Ascending aorta (tissue), 2 donors: ENCODE measurements around the gene LAT. TPM values are rescaled to one million over a fixed set of nuclear protein-coding genes. Genes with fewer than 3 reads are reported as not detected.
"Not testable (repeated sequence)": the region's sequence is repeated elsewhere in the genome, so short reads cannot be mapped to it uniquely, and the experiment has no call there.

Experiments
- DNase-seq, 2 donors: peaks; one replicate each; pipeline ENCODE4 v3.0.0-alpha.2; 2019; ENCODE audit warnings: low spot score in 2 of 2
- H3K27ac ChIP-seq, 2 donors: fragments of 200-600 bp; sonication (generic); one replicate each; pipeline ENCODE4 v1.5.1; 2016 to 2017; ENCODE audit warnings: mild to moderate bottlenecking in 1 of 2
- H3K27me3 ChIP-seq: fragments of 200-600 bp; sonication (generic); one replicate; pipeline ENCODE4 v1.5.1; 2017
- H3K36me3 ChIP-seq, 2 donors: fragments of 200-600 bp; sonication (generic); one replicate each; pipeline ENCODE4 v1.5.1; 2016
- H3K4me1 ChIP-seq, 2 donors: fragments of 200-600 bp; sonication (generic); one replicate each; pipeline ENCODE4 v1.5.1; 2016 to 2017; ENCODE audit warnings: mild to moderate bottlenecking in 1 of 2
- H3K4me3 ChIP-seq, 2 donors: fragments of 200-600 bp; sonication (generic); one replicate each; pipeline ENCODE4 v1.5.1; 2016 to 2017; ENCODE audit warnings: mild to moderate bottlenecking in 1 of 2
- H3K9me3 ChIP-seq, 2 donors: fragments of 200-600 bp; sonication (generic); one replicate each; pipeline ENCODE4 v1.5.1; 2016
- CTCF ChIP-seq, 3 experiments: fragments of 200-600 bp in 2 of 3; fragments of 450-650 bp in 1 of 3; sonication (generic) in 2 of 3; IDR thresholded peaks; one replicate each; pipeline ENCODE4 v1.5.1; 2016 to 2019; ENCODE audit warnings: antibody characterized with exemption in 3 of 3, mild to moderate bottlenecking in 1 of 3, moderate library complexity in 1 of 3
- intact Hi-C: fragments of 100-400 bp; cut with DNase I; formaldehyde crosslinking; loops from one replicate; pipeline ENCODE4 v1.15.1; 2023
- total RNA-seq: library from RNA; depleted of rRNA; stranded (reverse); fragments of >200 nt; gene quantifications from one replicate; pipeline ENCODE4 v1.1.0, GENCODE V29; 2016

LAT gene
- total RNA-seq, 1 donor from 2014 or later = 53.4 TPM

GRCh38 chr16:28958216-28958615 lies 26.6 kb upstream of the LAT start:
- TF ChIP-seq CTCF (IDR thresholded peaks at IDR 0.05) = no peak
- Histone ChIP-seq H3K9me3 (no peaks in the 10 kb centered on the region), H3K27ac (no peak overlapping the region), H3K4me1 (no peaks in the 10 kb centered on the region), H3K4me3 (no peak overlapping the region), H3K27me3 (no peaks in the 10 kb centered on the region), H3K36me3 (peaks cover 62 to 81% of the 10 kb centered on the region in 2 donors)
- no peak for DNase-seq
- intact Hi-C loops = no loop called here

- H3K4me3 ChIP-seq = no peak overlapping the region
- intact Hi-C loops = no loop called here
- no peaks in the 10 kb centered on the region for H3K9me3 ChIP-seq
- no peak for DNase-seq
- no peak for TF ChIP-seq CTCF (IDR thresholded peaks at IDR 0.05)
- no peaks in the 10 kb centered on the region for H3K4me1 ChIP-seq
- H3K36me3 ChIP-seq = peaks cover 68 to 81% of the 10 kb centered on the region in 2 donors
- H3K27ac ChIP-seq = no peak overlapping the region
- H3K27me3 ChIP-seq = no peaks in the 10 kb centered on the region
Observed at GRCh38 chr16:28958836-28959235, 26.0 kb upstream of the LAT start.

- DNase-seq = no peak
- Histone ChIP-seq H3K4me1 (no peaks in the 10 kb centered on the region), H3K27me3 (no peaks in the 10 kb centered on the region), H3K9me3 (no peaks in the 10 kb centered on the region), H3K36me3 (peaks cover 42 to 50% of the 10 kb centered on the region in 2 donors), H3K4me3 (no peak overlapping the region), H3K27ac (no peak overlapping the region)
- intact Hi-C loops = no loop called here
- TF ChIP-seq CTCF (IDR thresholded peaks at IDR 0.05) = no peak
Observed at GRCh38 chr16:28964072-28964471, 20.8 kb upstream of the LAT start.

- Histone ChIP-seq H3K27ac (no peak overlapping the region), H3K36me3 (peaks cover 39 to 47% of the 10 kb centered on the region in 2 donors), H3K4me3 (no peak overlapping the region), H3K27me3 (no peaks in the 10 kb centered on the region), H3K9me3 (no peaks in the 10 kb centered on the region), H3K4me1 (no peaks in the 10 kb centered on the region)
- no peak for TF ChIP-seq CTCF (IDR thresholded peaks at IDR 0.05)
- DNase-seq = no peak
- intact Hi-C loops = no loop called here
Observed at GRCh38 chr16:28964496-28964895, 20.4 kb upstream of the LAT start.

GRCh38 chr16:28967156-28967555 lies 17.7 kb upstream of the LAT start:
- Histone ChIP-seq H3K9me3 (no peaks in the 10 kb centered on the region), H3K27ac (no peak overlapping the region), H3K4me1 (no peaks in the 10 kb centered on the region), H3K4me3 (no peak overlapping the region), H3K27me3 (no peaks in the 10 kb centered on the region), H3K36me3 (peaks cover 22 to 28% of the 10 kb centered on the region in 2 donors)
- intact Hi-C loops = no loop called here
- no peak for DNase-seq
- TF ChIP-seq CTCF (IDR thresholded peaks at IDR 0.05) = no peak

GRCh38 chr16:28969696-28970095 lies 15.2 kb upstream of the LAT start:
- not testable (repeated sequence) for H3K27me3 ChIP-seq, H3K4me1 ChIP-seq, H3K9me3 ChIP-seq, H3K36me3 ChIP-seq, DNase-seq, H3K27ac ChIP-seq, H3K4me3 ChIP-seq
- intact Hi-C loops = loop anchor here (5.0 to 10.0 kb wide), 3 partner anchors 415 to 823 kb away; partner anchors contain the start of genes APOBR, CLN3, KIF22 and SGF29
